ENCODE results near the gene DHRS7B. TPM values are rescaled to one million over a fixed set of nuclear protein-coding genes. Genes with fewer than 3 reads are reported as not detected.
"Not testable (repeated sequence)": the region's sequence is repeated elsewhere in the genome, so short reads cannot be mapped to it uniquely, and the experiment has no call there.

DHRS7B gene
- total RNA-seq, 1 experiment from 2014 or later = 29.5 TPM

GRCh38 chr17:21190078-21190477, 63.3 kb downstream of the DHRS7B start:
- Histone ChIP-seq H3K79me2 (ENCODE audit: low read length) (no peaks in the 10 kb centered on the region), H3K4me1 (ENCODE audit: insufficient read depth, low read length) (no peaks in the 10 kb centered on the region), H3K4me2 (ENCODE audit: low read length) (no peak overlapping the region), H3K36me3 (ENCODE audit: low read depth, low read length) (peaks cover under 1% of the 10 kb centered on the region; the same call in 1 of the 2 replicates), H3K9me2 (replicated peaks; ENCODE audit: low read length) (no peaks in the 10 kb centered on the region), H3K27ac (ENCODE audit: low read length) (no peak overlapping the region), H4K20me1 (ENCODE audit: low read length) (no peaks in the 10 kb centered on the region), H3K9me3 (ENCODE audit: low read length) (no peaks in the 10 kb centered on the region), H2AFZ (ENCODE audit: low read length) (no peak overlapping the region), H3F3A (ENCODE audit: low read length, unreplicated experiment) (no peaks in the 10 kb centered on the region), H3K4me3 (ENCODE audit: low read length) (no peak overlapping the region), H3K27me3 (ENCODE audit: low read length) (no peaks in the 10 kb centered on the region), H3K9ac (ENCODE audit: low read length) (no peak overlapping the region)
- ATAC-seq (no peak), DNase-seq (no peak)
- ChIA-PET POLR2A (ENCODE audit: unreplicated experiment) (no interaction called here), CTCF (no interaction called here)
- no peak for TF ChIP-seq CTCF (conservative IDR thresholded peaks at IDR 0.05; ENCODE audit: low read depth, low read length)
- no peak for TF ChIP-seq EZH2phosphoT487 (IDR thresholded peaks at IDR 0.05; ENCODE audit: borderline replicate concordance, low read length)
- TF ChIP-seq EZH2 (IDR thresholded peaks at IDR 0.05; ENCODE audit: low read length, unreplicated experiment) = no peak
- no TSS peak for BruUV-seq (replicated peaks)
- intact Hi-C loops (cut with micrococcal nuclease) = no loop called here

- Histone ChIP-seq H3K9me3 (ENCODE audit: low read length) (no peaks in the 10 kb centered on the region), H3K9ac (ENCODE audit: low read length) (no peak overlapping the region), H3K27me3 (ENCODE audit: low read length) (no peaks in the 10 kb centered on the region), H3K79me2 (ENCODE audit: low read length) (no peaks in the 10 kb centered on the region), H3K4me2 (ENCODE audit: low read length) (no peak overlapping the region), H3K9me2 (replicated peaks; ENCODE audit: low read length) (no peaks in the 10 kb centered on the region), H3K36me3 (ENCODE audit: low read depth, low read length) (peaks cover 5% of the 10 kb centered on the region; the same call in 1 of the 2 replicates), H2AFZ (ENCODE audit: low read length) (no peak overlapping the region), H3K4me3 (ENCODE audit: low read length) (no peak overlapping the region), H3K27ac (ENCODE audit: low read length) (no peak overlapping the region), H3K4me1 (ENCODE audit: insufficient read depth, low read length) (no peaks in the 10 kb centered on the region), H4K20me1 (ENCODE audit: low read length) (no peaks in the 10 kb centered on the region), H3F3A (ENCODE audit: low read length, unreplicated experiment) (no peaks in the 10 kb centered on the region)
- no peak for ATAC-seq
- DNase-seq = no peak
- ChIA-PET CTCF (no interaction called here), POLR2A (ENCODE audit: unreplicated experiment) (no interaction called here)
- TF ChIP-seq EZH2 (IDR thresholded peaks at IDR 0.05; ENCODE audit: low read length, unreplicated experiment) = no peak
- TF ChIP-seq EZH2phosphoT487 (IDR thresholded peaks at IDR 0.05; ENCODE audit: borderline replicate concordance, low read length) = no peak
- no peak for TF ChIP-seq CTCF (conservative IDR thresholded peaks at IDR 0.05; ENCODE audit: low read depth, low read length)
- intact Hi-C loops (cut with micrococcal nuclease) = no loop called here
- no TSS peak for BruUV-seq (replicated peaks)
These were observed 64.9 kb downstream of the DHRS7B start for GRCh38 chr17:21191698-21192097.

GRCh38 chr17:21192414-21192813, 65.7 kb downstream of the DHRS7B start:
- H4K20me1 ChIP-seq (ENCODE audit: low read length); H3K9me3 ChIP-seq (ENCODE audit: low read length): not testable (repeated sequence)

More at GRCh38 chr17:21192414-21192813, 65.7 kb downstream of the DHRS7B start:
- H3K27ac ChIP-seq (ENCODE audit: low read length); H3K9ac ChIP-seq (ENCODE audit: low read length); ATAC-seq; H3F3A ChIP-seq (ENCODE audit: low read length, unreplicated experiment); H3K9me2 ChIP-seq (replicated peaks; ENCODE audit: low read length); H3K4me1 ChIP-seq (ENCODE audit: insufficient read depth, low read length); CTCF ChIA-PET; H3K4me3 ChIP-seq (ENCODE audit: low read length); intact Hi-C loops (cut with micrococcal nuclease); H2AFZ ChIP-seq (ENCODE audit: low read length); BruUV-seq (replicated peaks); H3K79me2 ChIP-seq (ENCODE audit: low read length); H3K4me2 ChIP-seq (ENCODE audit: low read length); DNase-seq; H3K27me3 ChIP-seq (ENCODE audit: low read length): not testable (repeated sequence)
- POLR2A ChIA-PET (ENCODE audit: unreplicated experiment) = interaction anchor here (0.6 kb wide), 1 partner anchor 23 kb away, joined by 8 read pairs; no protein-coding TSS in a partner anchor
- peaks cover 12% of the 10 kb centered on the region for H3K36me3 ChIP-seq (ENCODE audit: low read depth, low read length)

All from PC-3 (cell line).